SHP77 treated with DMSO at 0.1 percent for 48 hours (cell line): ENCODE results near the gene EML6.
A peak's percentile ranks its signal among the peaks of the same experiment; 100 is the strongest.

Experiments used
- DNase-seq: peaks from one replicate; lab custom pipeline; 2025; lab: John Stamatoyannopoulos, UW

The EML6 gene

DNA sequence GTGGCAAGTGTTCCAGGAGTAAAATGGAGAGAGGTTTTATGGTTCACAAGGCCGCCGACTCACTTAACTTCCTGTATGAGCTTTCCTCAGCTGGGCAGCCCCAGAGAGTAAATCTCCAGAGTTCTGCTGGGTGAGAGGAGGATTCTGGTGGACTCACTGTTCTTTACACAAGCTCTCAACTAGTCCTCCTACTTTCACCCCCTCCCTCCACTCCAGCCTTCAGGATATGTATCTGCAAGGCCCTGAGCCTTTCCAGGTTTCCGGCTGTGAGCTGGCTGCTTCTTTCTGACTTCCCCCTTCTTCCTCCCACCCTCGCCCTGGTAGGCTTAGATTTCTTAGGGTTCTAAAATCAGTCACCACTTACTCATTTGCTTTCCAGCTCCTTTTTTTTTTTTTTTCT, 34.0 kb downstream of the EML6 start:
- DNase-seq, result no peak

DNA sequence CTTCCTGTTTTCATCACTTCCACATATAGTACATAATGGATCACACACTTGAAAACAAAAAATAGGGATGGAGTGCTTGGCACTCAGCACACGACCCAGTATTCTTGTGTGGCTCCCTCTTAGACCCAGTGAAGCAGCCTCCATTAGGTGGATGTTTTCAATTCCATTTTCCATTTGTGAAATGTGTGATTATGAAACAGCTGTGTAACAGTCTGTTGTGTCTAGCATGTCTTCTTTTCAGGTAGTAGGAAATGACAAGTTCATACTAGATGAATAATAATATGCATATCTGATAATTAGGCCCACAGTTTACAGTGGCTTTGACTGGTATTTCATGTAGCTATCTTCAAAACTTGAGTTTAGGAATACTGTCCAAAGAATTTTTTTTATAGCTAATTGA, 35.5 kb downstream of the EML6 start:
- DNase-seq, result no peak

DNA sequence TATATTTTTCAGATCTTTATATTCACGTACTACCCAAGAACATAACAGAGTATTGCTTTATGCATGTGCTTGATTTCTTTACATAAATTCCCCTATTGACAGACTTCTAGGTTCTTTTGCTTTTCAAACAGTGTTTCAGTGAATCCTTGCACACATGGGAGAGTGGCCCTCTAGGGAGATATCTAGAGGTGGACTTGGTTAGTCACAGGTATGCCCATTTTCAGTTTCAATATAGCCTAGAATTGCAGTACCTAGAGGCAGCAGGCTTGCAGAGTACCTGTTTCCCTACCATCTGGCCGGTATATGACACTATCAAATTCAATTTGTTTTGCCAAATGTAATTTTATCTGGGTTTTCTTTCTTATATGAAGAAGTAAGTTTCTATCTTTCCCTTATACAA, 36.8 kb downstream of the EML6 start:
- DNase-seq, result no peak

DNA sequence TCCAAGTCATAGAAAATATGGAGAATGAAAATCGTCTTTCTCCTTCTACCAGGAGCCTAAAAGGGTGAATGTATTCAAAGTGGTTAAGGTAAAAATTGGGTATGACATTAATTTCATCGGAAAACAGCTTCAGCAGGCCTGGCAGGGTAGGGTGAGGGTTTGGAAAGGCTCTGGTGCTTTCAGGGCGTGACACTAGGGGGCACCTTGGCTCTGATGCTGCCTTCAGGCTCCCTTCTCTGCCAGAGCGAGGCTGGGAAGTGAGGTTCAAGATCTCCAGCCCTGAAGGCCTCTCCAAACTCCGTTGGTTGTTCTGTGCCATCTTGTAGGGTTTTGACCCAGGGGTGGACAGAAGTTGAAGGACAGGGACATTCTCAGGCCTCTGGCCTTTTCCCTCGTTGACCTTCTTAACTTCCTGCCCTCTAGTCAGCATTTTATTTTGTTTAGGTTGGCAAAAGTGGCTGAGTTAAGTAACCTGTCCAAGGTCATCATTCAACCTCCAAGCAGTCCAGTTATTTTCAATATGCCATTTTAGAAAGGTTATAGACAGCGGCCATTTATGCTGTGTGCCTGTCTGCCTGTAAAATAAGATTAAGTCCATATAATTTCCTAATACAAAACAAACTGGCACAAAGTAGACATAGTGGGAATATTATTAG, 40.3 kb downstream of the EML6 start:
- DNase-seq, result peak; percentile 25

DNA sequence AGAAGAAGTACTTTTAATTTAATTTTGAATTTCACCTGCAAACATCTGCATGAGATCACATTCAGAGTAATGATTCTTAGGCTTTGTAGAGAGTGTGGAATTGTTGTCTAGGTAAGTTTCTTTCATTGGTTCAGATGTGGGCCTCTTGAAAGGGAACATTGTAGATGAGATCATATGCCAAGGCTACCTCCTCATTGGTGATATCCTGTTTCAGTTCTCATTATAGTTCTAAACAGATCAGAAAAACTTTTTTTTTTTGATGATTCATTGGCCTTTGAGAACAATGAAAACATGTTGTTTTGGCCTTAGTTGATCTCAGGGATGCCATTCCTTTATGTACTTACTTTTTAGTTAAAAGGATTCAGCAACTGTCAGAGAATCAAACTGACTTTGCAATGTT, 44.5 kb downstream of the EML6 start:
- peak; percentile 83 for DNase-seq

DNA sequence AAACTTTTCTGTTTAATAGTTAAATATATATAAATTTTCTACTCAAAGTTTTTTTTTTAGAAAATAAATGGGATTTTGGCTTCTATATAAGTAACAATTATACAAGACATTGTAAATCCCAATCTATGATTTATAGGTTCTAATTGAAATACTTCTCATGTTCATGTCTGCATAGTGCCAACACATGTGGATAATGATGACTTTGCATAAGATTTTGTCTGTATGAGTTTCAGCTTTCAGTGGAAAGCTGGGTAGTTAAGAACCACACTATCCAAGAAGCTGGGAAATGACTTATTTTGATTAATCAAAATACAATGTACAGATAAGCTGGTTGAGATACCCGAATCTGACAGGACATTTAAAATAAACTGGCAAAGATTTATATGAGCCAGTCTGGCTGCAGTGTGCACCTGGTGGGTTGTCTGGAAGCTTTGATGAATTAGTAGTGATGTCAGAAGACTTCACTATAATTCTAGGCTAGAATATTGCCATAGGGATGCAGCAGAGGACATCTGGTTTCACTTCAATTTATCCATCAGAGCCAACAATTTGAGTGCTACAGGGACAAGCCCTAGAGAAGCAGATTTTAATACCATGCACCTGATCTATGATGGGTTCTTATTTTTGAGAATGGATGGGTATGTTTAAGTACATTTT, 45.4 kb downstream of the EML6 start:
- peak; percentile 99 for DNase-seq

DNA sequence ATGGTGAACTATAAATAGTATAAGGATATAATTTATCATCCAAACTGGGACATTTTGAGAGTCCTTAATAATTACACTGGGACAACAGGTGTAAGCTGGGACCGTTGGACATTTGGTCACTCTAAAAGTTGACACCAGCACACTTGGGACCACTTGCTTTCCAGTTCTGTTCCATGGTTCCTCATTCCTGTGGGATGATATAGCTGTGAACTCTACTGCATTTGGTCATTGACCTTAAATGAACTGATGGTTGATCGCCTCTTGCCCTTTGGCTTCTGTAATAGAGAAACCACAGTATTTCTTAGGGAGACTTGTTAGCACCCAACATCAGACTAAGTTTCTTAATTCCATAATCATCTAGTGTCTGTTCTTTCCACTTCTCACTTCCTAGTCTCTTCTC, 46.7 kb downstream of the EML6 start:
- no peak for DNase-seq

DNA sequence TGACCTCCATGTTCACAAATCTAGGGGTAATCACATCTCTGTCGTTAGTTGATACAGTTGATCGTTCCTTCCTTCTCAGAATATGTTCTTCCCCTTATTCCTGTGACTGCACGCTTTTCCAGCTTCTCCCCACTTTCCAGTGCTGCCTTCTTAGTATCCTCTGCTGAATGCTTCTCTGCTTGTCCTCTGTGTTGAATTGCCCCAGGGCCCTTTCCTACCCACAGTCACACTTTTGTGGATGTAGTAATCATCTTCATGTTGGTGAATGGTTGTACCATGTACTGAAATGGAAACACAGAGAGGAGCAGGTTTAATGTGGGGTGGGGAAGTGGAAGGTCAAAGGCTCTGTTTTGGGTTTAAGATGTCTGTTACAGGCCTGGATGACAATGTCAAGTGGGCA, 47.2 kb downstream of the EML6 start:
- no peak for DNase-seq

DNA sequence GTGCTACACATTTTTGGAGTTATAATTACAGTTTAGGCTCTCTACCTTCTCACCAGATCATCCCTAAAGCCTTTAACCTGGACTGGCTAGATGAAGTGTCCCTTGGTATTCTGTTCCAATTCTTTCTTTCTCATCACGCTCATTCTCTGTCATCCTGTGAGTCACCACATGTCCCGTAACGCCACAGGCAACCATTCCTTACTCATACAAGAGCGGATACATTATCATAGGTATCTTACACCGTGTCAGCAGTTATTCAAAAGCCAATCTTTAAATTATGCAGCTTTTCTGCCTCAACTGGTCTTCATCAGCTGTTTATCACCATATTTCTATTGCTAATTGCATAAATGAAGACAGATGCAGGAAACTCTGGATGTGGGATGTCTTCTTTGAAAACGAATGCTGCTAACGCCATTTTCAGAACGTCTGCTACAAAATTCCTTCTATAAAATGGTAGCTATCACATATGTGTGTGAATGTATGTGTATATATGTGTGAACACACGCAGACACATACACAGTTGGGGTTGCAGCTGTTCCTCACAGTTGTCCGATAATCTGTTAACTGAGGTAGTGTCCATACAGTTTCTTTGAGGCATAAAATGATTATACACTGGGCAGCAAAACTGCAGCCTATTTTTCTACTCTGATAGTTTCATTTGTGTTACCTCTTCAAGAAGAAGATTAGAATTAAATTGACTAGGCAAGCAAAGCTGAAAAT, 47.9 kb downstream of the EML6 start:
- no peak for DNase-seq

DNA sequence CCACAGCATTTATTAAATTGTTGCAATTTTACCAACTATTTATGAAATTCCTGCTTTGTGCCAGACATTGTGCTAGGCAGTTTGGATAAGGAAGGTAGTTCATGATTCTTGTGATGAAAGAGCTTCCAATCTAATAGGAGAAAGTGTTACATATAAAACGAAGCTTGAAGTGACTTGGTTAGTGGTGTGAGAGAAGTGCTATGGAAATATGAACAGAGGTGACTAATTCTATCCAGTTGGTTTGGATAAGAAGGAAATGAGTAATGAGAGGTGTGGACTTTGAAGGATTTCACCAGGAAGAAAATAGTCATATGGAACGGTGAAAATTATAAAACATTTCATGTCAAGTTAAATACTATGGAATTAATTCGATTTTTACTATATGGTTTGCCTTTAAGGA, 48.6 kb downstream of the EML6 start:
- no peak for DNase-seq

DNA sequence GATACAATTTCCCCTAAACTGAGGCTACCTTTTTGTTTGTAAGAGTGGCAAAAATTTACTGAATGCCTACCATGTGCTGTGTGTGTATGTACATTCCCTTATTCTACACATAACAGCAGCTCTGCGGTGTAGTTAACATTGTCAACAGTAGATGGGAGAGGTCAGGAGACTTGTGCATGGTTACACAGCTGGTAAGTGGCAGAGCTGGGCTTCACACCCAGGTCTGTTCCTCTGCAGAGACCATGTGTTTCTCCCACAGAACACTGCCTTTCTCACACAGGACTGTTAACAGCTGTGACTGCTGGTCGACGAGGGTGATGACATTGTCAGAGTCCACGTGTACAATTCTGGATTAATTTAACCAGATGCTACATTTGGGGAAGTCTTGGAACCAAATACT, 49.1 kb downstream of the EML6 start:
- DNase-seq, result peak; percentile 75

DNA sequence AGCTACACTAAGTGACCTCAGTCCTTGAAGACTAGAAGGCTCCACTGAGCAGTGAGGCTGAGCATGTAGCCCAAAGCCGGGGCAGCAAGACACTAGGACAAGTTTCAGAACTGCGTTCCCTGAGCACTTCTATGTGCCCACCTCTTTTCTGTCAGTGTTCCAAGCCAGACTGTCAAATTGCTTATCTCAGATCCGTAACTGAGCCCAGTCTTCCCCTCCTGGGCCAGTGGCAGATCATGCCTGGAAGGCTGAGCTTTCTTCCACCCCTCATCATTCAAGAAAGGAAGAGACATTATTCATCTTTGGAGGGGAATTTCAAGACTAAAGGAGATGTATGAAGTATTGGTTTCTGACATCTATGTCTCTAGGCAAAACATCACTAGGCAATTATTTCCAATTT, 49.8 kb downstream of the EML6 start:
- DNase-seq, result no peak

DNA sequence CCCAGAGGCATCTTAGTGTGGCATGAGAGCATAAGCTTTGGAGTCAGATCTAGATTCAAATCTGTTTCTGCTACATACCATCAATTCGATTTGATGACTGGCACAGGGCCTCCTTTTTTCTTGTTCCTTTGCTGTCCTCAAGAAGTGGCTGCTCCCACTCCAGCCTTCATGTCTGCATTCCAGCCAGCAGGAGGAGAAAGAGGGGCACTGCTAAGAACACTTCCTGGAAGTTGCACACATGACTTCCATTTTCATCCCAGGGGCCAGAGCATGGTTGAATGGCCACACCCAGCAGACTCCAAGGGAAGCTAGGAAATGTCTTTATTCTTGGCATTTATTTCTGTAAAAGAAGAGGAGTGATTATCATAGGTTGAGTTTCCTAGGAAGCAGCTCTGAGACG, 50.4 kb downstream of the EML6 start:
- DNase-seq, result no peak

DNA sequence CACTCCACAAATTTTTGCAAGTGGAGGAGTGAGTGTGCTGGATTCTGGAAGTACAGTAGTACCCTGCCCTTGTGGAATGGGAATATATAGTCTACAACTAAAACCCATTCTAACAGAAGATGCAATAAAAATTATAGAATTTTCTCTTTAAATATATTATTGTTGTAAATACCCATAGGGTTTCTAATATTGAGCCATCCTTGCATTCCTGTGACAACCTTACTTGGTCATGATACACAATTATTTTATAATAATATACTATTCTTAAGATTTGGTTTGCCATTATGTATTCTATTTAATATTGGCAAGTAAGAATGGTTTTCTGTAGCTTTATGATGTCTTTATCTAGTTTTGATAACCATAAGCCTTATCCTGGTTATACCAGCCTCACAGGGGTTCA, 52.2 kb downstream of the EML6 start:
- DNase-seq, result no peak

DNA sequence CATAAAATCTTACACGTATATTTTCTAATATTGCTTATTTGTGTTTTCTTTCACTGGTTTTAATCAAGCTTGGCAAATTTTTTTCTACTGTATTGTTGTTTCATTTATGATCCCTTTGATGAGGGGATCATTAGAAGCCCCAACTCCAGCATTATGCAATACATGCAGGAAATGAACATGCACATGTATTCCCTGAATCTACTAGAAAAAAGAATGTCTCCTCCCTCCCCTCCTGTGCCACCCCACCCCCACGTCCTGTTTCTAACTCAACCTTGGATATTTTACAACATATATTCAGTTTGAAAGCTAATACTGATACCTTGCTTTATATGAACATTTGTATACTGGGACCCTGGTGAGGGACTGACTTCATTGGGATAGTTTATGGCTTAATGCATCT, 53.0 kb downstream of the EML6 start:
- no peak for DNase-seq

DNA sequence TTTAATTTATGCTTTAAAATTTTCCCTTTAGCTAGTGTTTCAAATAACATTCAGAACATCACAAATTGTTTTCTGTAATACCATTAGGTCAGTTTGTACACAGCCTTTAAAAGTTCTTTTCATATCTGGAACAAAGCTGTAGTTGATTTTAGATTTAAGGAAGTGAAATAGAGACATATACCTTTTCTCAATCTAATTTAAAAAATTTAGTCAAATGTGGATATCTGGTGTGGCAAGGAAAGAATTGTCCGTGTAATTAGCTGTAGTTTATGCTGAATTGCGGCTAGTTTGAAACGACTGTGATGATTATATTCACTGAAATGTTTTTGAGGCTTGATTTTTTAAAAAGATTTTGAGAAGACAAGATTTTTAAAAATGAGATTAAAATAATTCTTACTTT, 59.9 kb downstream of the EML6 start:
- DNase-seq, result no peak

DNA sequence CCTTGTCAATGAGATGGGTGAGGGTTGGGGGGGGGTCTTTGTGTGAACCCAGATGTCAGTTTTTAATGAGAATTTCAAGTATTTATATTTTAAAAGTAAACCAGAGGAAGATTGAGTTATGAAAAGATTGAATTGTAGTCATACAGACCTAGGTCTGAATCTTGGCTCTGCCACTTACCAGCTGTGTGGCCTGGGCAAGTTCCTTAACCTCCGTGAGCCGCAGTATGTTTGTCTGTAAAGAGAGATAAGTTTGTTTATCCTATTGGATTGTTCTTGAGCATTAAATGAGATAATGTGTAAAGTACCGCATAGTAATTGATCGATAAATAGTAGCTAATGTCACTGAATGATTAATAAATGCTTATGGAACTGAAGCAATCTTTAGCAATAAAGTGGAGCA, 63.8 kb downstream of the EML6 start:
- DNase-seq, result no peak

DNA sequence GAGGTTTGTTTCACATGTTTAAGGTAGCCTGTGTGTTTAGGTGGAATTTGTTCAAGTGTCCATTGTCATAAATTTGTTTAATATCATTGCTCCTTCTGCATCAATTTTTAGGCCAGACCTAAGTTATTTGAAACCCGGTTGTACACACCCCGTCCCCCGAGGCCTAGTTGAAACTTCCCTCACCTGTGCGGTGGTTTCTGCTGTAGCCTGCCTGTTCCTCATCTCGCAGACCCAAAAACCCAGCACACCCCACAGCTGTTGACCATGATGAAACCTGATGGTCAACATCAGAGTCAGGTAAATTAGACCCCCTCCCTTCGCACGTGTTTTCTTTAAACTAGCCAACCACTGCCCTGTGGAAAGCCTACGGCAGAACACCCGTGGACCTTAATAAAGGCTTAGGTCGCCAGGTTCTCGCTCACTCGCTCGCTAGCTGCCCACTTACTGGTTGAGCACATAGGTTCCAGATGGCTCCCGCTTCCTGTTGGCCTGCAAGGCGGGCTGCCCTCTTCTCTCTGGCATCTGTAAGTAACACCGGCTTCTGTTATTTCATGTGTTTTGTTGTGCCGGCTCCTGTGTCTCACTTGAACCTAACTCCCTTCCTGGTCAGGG, 64.4 kb downstream of the EML6 start:
- no peak for DNase-seq

DNA sequence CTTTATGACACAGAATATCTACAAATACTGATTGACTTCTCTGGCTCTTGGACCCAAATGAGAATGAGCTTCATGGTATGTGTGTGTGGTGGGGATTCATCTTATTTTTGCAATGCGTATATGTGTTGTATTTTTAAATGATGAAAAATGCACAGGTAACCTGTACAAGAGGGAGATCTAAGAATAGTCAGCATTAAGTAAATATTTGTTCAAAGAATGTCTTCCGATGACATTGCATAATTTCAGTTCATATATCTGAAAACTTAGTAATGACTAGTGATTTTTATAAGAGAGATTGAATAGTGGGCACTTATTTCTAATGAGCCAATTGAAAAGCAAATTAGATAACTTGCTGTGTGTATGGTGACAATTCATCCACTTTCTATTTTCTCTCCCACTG, 66.4 kb downstream of the EML6 start:
- no peak for DNase-seq

DNA sequence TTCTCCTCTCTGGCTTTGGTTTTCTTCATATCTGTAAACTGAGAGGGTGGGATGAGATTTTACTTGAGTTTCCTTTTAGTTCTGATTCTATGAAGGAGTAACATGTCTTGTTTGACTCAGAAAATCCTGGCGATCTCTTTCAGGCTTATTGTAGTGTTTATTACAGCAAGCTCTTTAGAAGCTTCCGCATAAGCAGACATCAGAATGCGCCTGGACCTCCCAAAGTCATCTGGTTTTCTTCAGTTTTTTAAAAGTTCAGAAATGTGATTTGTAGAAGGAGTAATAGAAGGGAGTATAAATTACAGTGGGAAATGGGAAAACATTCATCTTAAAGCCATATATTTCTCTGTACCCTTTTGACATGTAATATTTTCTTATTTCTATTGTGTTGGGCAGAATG, 68.4 kb downstream of the EML6 start:
- no peak for DNase-seq

DNA sequence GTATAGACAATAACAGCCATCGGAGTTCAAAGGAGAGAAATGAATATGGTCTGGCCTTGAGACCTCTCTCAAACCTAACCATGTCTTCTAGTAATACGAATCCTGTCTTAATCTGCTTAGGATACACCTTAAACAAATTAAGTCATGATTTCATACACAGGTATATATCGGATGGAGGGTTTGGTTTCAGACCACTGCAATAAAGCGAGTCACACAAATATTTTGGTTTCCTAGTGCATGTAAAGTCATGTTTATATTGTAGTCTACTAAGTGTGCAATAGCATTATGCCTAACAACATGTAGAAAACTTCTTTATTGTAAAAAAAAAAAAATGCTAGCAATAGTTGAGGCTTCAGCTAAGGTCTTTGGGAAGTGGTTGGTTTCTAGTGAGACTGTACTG, 73.8 kb downstream of the EML6 start:
- no peak for DNase-seq

DNA sequence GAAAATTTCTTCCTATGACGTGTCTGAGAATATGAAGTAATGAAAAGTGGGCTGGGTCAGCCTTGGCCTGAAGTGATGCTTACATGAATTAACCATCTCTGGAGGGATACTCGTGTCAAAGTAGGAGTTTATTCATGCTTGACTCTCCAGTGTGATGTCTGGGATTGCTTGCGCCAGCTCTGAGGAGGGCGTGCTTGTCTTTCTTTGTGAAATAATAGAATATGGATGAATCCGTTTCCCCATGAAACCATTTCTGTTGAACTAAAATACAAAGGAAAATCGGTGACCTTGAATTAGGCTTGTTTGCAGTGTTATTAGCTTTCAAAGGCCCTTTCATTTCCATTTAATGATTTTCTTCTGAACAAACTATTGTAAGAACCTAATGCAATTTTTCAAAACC, 77.9 kb downstream of the EML6 start:
- DNase-seq, result no peak
